GM21423 (cell line): ENCODE measurements around the gene CCDC27.

Experiments used
- ATAC-seq: cut with Tn5 transposase; IDR thresholded peaks from one replicate; pipeline ENCODE4 v1.9.1; 2021; ENCODE audit warnings: mild to moderate bottlenecking, moderate library complexity; ENCODE audit not compliant: unreplicated experiment

The CCDC27 gene

DNA sequence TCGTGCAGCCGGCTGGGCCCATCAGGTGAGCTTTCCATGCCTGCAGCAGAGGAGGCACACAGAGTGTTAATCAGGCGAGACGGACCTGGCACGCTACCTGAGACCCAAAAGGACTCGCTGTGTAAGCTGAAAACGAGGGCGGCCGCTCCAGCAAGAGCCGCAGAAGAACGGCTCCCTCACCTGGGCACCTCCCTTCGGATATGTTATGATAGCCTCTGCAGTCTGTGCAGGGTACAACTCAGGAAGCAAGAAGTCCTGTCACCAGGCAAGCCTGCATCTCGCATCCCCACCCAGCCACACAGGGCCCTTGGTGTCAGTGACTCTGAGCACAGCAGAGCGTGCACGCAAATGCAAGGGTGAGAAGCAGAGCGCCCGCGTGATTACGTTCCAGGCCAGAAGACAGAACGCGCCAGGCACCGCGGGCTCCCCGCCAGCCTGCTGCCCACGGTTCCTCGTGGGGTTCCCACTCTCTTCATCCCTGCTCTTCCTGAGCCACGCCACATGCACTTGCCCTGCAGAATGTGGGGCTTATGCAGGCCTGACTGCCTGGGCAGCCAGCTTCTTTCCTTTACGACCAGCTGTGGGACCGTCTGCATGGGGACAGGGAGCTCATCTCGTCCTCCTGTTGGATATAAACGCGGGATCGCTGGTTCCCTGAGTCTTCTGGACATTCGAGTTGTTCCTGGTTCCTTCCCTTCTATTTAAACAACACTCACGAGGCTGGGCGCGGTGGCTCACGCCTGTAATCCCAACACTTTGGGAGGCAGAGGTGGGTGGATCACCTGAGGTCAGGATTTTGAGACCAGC, 64.3 kb downstream of the CCDC27 start:
- ATAC-seq, result no peak

DNA sequence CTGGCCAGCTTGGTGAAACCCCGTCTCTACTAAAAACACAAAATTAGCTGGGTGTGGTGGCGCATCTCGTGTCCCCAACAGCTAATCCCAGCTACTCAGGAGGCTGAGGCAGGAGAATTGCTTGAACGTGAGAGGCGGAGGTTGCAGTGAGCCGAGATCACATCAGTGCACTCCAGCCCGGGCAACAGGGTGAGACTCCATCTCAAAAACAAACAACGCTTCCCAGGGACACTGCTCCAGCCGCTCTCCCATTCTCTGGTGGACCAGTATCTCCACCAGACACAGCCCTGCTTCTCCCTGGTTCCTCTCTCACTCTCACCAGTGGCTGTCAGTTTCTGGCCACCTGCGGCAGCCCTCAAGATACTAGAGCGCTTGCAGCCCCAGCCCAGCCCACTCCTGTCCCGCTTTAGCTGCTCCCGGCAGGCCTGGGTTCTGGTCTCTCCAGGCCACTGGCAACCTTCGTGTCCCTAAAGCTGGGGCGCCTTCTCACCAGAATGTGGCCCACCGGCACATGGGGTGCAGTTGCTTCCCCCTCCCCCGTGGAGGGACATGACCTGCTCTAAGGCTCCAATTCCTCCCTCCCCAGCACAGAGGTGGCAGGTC, 65.0 kb downstream of the CCDC27 start:
- no peak for ATAC-seq

- ATAC-seq, result no peak
These were observed 65.8 kb downstream of the CCDC27 start for GRCh38 chr1:3817821-3818597.

- no peak for ATAC-seq
These were observed 67.5 kb downstream of the CCDC27 start for GRCh38 chr1:3819771-3820200.

- no peak for ATAC-seq
These were observed 68.1 kb downstream of the CCDC27 start for GRCh38 chr1:3820316-3820715.

GRCh38 chr1:3821004-3821403, 68.8 kb downstream of the CCDC27 start:
- ATAC-seq, result no peak
